HG02678 (cell line): Measurements from ENCODE around the gene PBX4.

ENCODE experiments used
- ATAC-seq: cut with Tn5 transposase; IDR thresholded peaks from one replicate; pipeline ENCODE4 v1.9.1; 2021; ENCODE audit warnings: mild to moderate bottlenecking, moderate library complexity; ENCODE audit not compliant: unreplicated experiment

PBX4 gene

DNA sequence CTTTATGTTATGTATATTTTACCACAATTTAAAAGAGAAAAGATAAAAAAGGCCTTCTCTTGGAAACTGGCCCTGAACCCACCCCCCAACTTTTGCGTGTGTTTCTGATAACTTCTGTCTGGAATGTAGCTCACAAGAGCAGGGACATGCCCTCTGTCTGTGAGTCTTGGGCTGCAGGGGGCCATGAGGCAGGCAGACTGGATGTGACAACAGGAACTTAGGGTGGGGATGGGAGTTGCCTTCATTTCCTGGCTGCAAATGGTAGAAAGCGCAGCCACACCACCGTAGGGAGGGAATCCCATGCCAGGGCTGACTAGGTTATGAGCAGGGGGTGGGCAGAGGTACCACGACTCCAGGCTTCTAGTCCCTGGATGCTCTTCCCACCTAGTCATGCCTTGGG lies 58.6 kb downstream of the PBX4 start:
- no peak for ATAC-seq

DNA sequence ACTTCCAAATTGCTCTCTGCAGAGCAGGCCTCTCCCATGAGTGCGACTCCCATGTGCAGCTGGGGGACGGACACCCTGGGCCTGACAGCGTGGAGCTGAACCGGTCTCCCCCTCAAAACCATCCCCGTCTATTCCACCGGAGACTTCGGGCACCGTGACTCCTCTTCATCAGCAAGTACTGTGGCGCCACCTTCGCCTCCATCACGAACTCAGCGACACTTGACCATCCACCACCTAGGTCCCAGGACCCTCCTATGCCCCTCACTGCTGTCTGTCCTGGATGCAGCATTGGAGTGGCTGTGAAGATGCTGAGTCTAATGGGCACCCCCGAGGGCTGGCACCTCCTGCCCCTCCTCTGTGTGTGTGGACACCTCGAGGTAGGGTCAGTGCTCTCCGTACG lies 59.9 kb downstream of the PBX4 start:
- no peak for ATAC-seq

DNA sequence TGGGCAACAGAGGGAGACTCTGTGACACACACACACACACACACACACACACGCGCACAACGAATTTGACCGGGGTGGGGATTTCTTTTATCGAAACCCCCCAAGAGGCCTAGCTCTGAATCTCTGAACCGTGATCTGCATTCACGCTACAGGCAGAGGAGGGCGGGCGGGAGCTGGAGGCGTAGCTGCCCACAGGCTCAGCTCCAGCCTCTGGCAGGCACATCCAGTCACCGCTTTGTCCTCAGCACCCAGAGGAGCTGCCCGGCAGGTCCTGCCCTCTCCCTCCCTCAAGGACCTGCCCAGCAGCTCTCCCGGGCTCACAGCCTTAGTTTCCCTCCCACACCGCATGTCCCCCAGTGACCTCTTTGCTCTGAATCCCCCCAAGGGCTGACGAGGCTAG lies 60.4 kb downstream of the PBX4 start:
- no peak for ATAC-seq

GRCh38 chr19:19554074-19555023 lies 64.1 kb downstream of the PBX4 start:
- no peak for ATAC-seq

GRCh38 chr19:19553670-19554069 lies 64.8 kb downstream of the PBX4 start:
- no peak for ATAC-seq

DNA sequence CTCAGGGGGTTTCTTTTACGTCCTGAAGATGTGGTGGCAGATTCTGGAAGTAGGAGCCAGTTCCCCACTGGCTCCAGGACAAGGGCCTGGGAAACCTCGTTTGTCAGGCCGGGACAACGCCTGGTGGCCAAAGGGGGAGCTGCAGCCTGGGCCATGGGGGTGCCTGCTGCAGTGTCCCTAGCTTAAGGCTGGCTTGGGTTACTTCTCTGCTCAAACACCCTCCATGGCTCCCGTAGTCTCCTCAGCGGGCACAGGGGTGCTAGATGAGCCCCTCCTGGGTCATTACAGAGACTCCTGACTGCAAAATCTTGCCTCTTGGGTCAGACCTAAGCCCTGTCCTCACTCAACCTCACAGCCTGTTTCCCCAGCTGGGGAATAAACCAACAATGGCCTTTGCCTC lies 65.7 kb downstream of the PBX4 start:
- no peak for ATAC-seq

- no peak for ATAC-seq
These were observed 66.7 kb downstream of the PBX4 start for GRCh38 chr19:19551853-19552192.

- ATAC-seq: no peak
These were observed 67.3 kb downstream of the PBX4 start for GRCh38 chr19:19550972-19551852.

- ATAC-seq: no peak
These were observed 68.0 kb downstream of the PBX4 start for GRCh38 chr19:19550485-19550929.

DNA sequence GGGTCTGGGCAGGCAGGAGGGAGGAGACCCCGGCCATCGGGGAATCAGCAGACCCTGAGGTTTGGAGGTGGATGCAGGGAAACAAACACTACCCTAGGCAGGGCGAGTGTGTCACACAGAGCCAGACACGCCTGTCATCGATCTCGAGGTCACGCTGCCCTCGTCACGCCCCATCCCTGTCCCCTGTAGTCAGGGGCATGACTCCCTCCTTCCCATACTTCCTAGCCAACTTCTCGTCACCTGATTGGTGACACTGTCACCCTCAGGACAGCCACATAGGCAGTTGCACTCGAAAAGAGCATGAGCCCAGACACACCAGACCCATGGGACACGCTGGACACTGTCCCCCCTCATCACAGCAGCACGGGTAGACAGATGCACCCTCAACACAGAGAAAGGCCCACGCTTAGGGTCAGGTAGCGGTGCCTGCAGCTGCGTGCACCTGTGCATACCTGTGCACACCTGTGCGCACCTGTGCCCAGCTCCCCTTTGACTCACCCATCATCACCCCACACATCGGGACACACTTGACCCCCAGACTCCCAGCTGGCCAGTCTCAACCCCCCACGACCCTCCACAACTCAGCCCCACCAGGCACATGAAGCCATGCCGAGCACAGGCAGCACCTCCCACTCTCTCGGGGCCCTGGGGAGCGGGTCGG lies 68.6 kb downstream of the PBX4 start:
- no peak for ATAC-seq

- no peak for ATAC-seq
These were observed 69.3 kb downstream of the PBX4 start for GRCh38 chr19:19548915-19549759.

DNA sequence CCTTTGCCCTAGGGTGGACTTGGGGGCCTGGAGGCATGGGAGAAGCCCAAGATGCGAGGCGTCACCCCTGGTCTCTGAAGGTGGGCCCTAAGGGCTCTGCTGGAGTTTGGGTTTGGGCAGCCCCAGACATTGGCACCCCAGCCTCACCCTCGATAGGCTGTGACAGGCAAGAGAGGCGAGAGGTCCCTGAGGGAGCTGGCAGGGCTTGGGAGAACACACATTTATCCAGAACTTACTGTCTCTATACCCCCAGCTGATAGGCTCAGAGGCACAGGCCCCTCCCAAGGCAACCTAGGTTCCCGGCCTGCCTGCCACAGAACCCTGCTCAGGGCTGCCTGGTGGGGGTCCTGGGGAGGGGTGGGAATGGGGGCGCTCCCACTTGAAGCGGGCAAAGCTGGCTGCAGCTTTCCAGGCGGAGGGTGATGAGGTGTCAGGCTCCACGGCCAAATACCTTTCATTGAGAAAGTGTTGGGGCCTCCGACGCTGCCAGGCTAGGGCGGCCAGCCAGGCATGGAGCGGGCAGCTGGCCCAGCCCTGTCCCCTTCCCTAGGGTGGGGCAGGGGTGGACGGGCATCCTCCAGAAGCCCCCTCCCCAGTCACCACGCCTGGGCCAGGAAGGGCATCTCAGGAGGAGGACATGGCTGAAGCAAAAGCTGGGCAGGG lies 70.7 kb downstream of the PBX4 start:
- ATAC-seq: no peak

GRCh38 chr19:19546751-19547162 lies 71.7 kb downstream of the PBX4 start:
- no peak for ATAC-seq

GRCh38 chr19:19545707-19546106 lies 72.8 kb downstream of the PBX4 start:
- no peak for ATAC-seq

GRCh38 chr19:19544954-19545591 lies 73.4 kb downstream of the PBX4 start:
- ATAC-seq: no peak

GRCh38 chr19:19544257-19544953 lies 74.1 kb downstream of the PBX4 start:
- ATAC-seq: no peak

DNA sequence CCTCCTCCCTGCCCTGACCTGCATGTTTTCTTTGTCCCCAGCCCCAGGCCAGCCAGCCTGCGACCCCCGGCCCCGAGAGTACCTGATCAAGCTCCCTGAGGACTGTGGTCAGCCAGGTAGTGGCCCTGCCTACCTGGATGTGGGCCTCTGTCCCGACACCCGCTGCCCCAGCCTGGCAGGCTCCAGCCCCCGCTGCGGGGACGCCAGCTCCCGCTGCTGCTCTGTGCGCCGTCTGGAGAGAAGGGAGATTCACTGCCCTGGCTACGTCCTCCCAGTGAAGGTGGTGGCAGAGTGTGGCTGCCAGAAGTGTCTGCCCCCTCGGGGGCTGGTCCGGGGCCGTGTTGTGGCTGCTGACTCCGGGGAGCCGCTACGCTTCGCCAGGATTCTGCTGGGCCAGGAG lies 74.8 kb downstream of the PBX4 start:
- no peak for ATAC-seq

GRCh38 chr19:19543101-19543500 lies 75.4 kb downstream of the PBX4 start:
- no peak for ATAC-seq

- ATAC-seq: no peak
These were observed 76.0 kb downstream of the PBX4 start for GRCh38 chr19:19542507-19542906.
